Liver (tissue), 9 donors: Measurements from ENCODE around the gene HMGA1. TPM values are rescaled to one million over a fixed set of nuclear protein-coding genes. Genes with fewer than 3 reads are reported as not detected.

Source experiments
- DNase-seq: peaks from one replicate; pipeline ENCODE4 v3.0.0-alpha.2; 2017; ENCODE audit warnings: low spot score
- H3K27ac ChIP-seq, 2 donors: one replicate each; pipeline ENCODE4 v1.7.0; 2013; ENCODE audit warnings: inconsistent platforms in 2 of 2, low read length in 2 of 2, control low read depth in 1 of 2, low read depth in 1 of 2, mild to moderate bottlenecking in 1 of 2
- H3K27me3 ChIP-seq, 4 donors: one replicate each; pipeline versions ENCODE4 v1.6.1 to v1.7.0; 2013; ENCODE audit warnings: low read length in 3 of 4, inconsistent platforms in 1 of 4, mild to moderate bottlenecking in 1 of 4, moderate library complexity in 1 of 4; ENCODE audit not compliant: control insufficient read depth in 4 of 4, insufficient read depth in 4 of 4
- H3K36me3 ChIP-seq, 4 donors: one replicate each; pipeline versions ENCODE4 v1.6.1 to v1.7.0; 2013; ENCODE audit warnings: low read length in 3 of 4, mild to moderate bottlenecking in 3 of 4, low read depth in 1 of 4, moderate library complexity in 1 of 4; ENCODE audit not compliant: control insufficient read depth in 4 of 4, insufficient read depth in 3 of 4
- H3K4me1 ChIP-seq, 4 donors: one replicate each; pipeline versions ENCODE4 v1.6.1 to v1.7.0; 2013; ENCODE audit warnings: low read length in 3 of 4, mild to moderate bottlenecking in 3 of 4, moderate library complexity in 1 of 4; ENCODE audit not compliant: control insufficient read depth in 4 of 4, insufficient read depth in 4 of 4
- H3K4me3 ChIP-seq, 3 donors: one replicate each; pipeline versions ENCODE4 v1.6.1 to v1.7.0; 2013; ENCODE audit warnings: low read length in 3 of 3, control low read depth in 1 of 3, low read depth in 1 of 3, mild to moderate bottlenecking in 1 of 3
- H3K9ac ChIP-seq, 2 donors: one replicate each; pipeline ENCODE4 v1.7.0; 2013; ENCODE audit warnings: low read length in 2 of 2, mild to moderate bottlenecking in 2 of 2, moderate library complexity in 2 of 2, control low read depth in 1 of 2, low read depth in 1 of 2
- H3K9me3 ChIP-seq, 4 donors: one replicate each; pipeline versions ENCODE4 v1.6.1 to v1.7.0; 2013; ENCODE audit warnings: low read length in 3 of 4; ENCODE audit not compliant: control insufficient read depth in 4 of 4
- EGR1 ChIP-seq, 2 donors: IDR thresholded peaks; 2 replicates each; pipeline ENCODE4 v1.6.1; 2016 to 2018; ENCODE audit warnings: antibody characterized with exemption in 2 of 2, low read depth in 2 of 2
- FOXA1 ChIP-seq: IDR thresholded peaks from 2 replicates; pipeline ENCODE4 v1.6.1; 2016; ENCODE audit warnings: antibody characterized with exemption
- FOXA2 ChIP-seq: IDR thresholded peaks from 2 replicates; pipeline ENCODE4 v1.6.1; 2016; ENCODE audit warnings: antibody characterized with exemption
- GABPA ChIP-seq, 2 donors: IDR thresholded peaks in 1 of 2; conservative IDR thresholded peaks in 1 of 2; 2 replicates each; pipeline ENCODE4 v1.6.1; 2016; ENCODE audit warnings: antibody characterized with exemption in 2 of 2, mild to moderate bottlenecking in 1 of 2, moderate library complexity in 1 of 2
- HNF4A ChIP-seq, 2 donors: conservative IDR thresholded peaks; 2 replicates each; pipeline ENCODE4 v1.6.1; 2016; ENCODE audit warnings: antibody characterized with exemption in 2 of 2, mild to moderate bottlenecking in 2 of 2
- HNF4G ChIP-seq: IDR thresholded peaks from 2 replicates; pipeline ENCODE4 v1.6.1; 2016; ENCODE audit warnings: antibody characterized with exemption
- JUND ChIP-seq, 2 donors: IDR thresholded peaks; 2 replicates each; pipeline ENCODE4 v1.6.1; 2016; ENCODE audit warnings: antibody characterized with exemption in 2 of 2
- NR2F2 ChIP-seq: IDR thresholded peaks from 2 replicates; pipeline ENCODE4 v1.6.1; 2016; ENCODE audit warnings: antibody characterized with exemption
- RAD21 ChIP-seq, 2 donors: IDR thresholded peaks; 2 replicates each; pipeline ENCODE4 v1.6.1; 2016; ENCODE audit warnings: antibody characterized with exemption in 2 of 2, mild to moderate bottlenecking in 2 of 2
- RXRA ChIP-seq, 2 donors: IDR thresholded peaks; 2 replicates each; pipeline ENCODE4 v1.6.1; 2017 to 2018; ENCODE audit warnings: antibody characterized with exemption in 2 of 2, mild to moderate bottlenecking in 1 of 2
- SP1 ChIP-seq: IDR thresholded peaks from 2 replicates; pipeline ENCODE4 v1.6.1; 2018; ENCODE audit warnings: antibody characterized with exemption, mild to moderate bottlenecking
- TAF1 ChIP-seq: conservative IDR thresholded peaks from 2 replicates; pipeline ENCODE4 v1.6.1; 2016; ENCODE audit warnings: antibody characterized with exemption, mild to moderate bottlenecking
- WGBS: extraction: QIAGEN DNeasy Blood & Tissue Kit; methylation state at CpG from one replicate; pipeline ENCODE4 v1.1.7; 2013; 5-methylcytosine and 5-hydroxymethylcytosine counted together
- polyA plus RNA-seq, 2 donors: library from polyadenylated mRNA; stranded (reverse) in 1 of 2; unstranded in 1 of 2; fragments of 200-250 nt in 1 of 2; fragments of >200 nt in 1 of 2; fragmentation: Nextera tagmentation in 1 of 2; extraction: Ambion mirVana in 1 of 2; gene quantifications; one replicate each; pipeline versions ENCODE4 v1.2.1 to v1.2.3, GENCODE V29; 2013 to 2015
- total RNA-seq, 2 donors: library from RNA; depleted of rRNA; stranded (reverse); fragments of >200 nt; gene quantifications; one replicate each; pipeline ENCODE4 v1.2.3, GENCODE V29; 2014
- TF ChIP-seq, protein P1 (sequence below): IDR thresholded peaks from 2 replicates; pipeline ENCODE4 v1.6.1; 2016; ENCODE audit warnings: antibody characterized with exemption
- TF ChIP-seq, protein P2 (sequence below): fragments of 150-350 bp; IDR thresholded peaks from 2 replicates; pipeline ENCODE4 v1.5.1; 2017; ENCODE audit warnings: improper control_type of control experiment, low read depth, low read length; ENCODE audit not compliant: missing input control
- TF ChIP-seq, protein P3 (sequence below): IDR thresholded peaks from 2 replicates; pipeline ENCODE4 v1.6.1; 2016; ENCODE audit warnings: antibody characterized with exemption, mild to moderate bottlenecking
- TF ChIP-seq, protein P4 (sequence below): IDR thresholded peaks from 2 replicates; pipeline ENCODE4 v1.6.1; 2016; ENCODE audit warnings: antibody characterized with exemption
- TF ChIP-seq, protein P5 (sequence below): IDR thresholded peaks from 2 replicates; pipeline ENCODE4 v1.6.1; 2016; ENCODE audit warnings: antibody characterized with exemption
- donor health status: healthy.
- donor health status: healthy.
- donor health status: healthy.
- donor health status: healthy.
- donor health status: healthy.

The HMGA1 gene
- total and polyA plus RNA-seq, 4 donors: 4.2 to 118 (median 8.5) TPM

DNA sequence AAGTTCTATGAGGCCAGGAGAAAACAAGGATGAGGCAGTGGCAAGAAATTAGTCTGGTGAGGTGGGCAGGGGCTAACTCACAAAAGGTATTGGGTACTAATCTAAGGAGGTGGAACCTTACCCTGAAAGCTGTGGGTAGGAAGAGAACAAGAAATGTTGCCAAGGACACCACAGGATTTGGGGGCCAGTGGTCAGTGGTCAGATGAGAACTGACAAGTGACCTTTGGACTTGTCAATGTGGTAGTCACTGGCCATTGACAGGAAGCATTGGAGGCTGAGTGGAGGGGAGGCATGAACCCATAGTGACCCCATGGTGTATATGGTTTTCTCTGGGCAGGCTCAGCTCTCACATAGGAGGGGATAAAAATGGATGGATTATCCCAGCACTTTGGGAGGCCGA lies 37.5 kb downstream of the HMGA1 start:
- WGBS: 98% methylated on average over 1 of the region's 1 CpG
- Histone ChIP-seq H3K4me3 (no peak overlapping the region), H3K27ac (no peak overlapping the region)

More for the DNA sequence above, 37.5 kb downstream of the HMGA1 start:
- H3K4me1 ChIP-seq: peaks cover 4 to 11% (median 7%) of the 10 kb centered on the region in 4 donors
- H3K27me3 ChIP-seq: no peaks in the 10 kb centered on the region
- H3K9me3 ChIP-seq: no peaks in the 10 kb centered on the region
- H3K9ac ChIP-seq: no peak overlapping the region
- H3K36me3 ChIP-seq: peaks cover 0 to 3% (median 0%) of the 10 kb centered on the region in 4 donors
- TF ChIP-seq SP1: no peak
- TF ChIP-seq, protein P1, sequence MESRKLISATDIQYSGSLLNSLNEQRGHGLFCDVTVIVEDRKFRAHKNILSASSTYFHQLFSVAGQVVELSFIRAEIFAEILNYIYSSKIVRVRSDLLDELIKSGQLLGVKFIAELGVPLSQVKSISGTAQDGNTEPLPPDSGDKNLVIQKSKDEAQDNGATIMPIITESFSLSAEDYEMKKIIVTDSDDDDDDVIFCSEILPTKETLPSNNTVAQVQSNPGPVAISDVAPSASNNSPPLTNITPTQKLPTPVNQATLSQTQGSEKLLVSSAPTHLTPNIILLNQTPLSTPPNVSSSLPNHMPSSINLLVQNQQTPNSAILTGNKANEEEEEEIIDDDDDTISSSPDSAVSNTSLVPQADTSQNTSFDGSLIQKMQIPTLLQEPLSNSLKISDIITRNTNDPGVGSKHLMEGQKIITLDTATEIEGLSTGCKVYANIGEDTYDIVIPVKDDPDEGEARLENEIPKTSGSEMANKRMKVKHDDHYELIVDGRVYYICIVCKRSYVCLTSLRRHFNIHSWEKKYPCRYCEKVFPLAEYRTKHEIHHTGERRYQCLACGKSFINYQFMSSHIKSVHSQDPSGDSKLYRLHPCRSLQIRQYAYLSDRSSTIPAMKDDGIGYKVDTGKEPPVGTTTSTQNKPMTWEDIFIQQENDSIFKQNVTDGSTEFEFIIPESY: no peak
- TF ChIP-seq, protein P2, sequence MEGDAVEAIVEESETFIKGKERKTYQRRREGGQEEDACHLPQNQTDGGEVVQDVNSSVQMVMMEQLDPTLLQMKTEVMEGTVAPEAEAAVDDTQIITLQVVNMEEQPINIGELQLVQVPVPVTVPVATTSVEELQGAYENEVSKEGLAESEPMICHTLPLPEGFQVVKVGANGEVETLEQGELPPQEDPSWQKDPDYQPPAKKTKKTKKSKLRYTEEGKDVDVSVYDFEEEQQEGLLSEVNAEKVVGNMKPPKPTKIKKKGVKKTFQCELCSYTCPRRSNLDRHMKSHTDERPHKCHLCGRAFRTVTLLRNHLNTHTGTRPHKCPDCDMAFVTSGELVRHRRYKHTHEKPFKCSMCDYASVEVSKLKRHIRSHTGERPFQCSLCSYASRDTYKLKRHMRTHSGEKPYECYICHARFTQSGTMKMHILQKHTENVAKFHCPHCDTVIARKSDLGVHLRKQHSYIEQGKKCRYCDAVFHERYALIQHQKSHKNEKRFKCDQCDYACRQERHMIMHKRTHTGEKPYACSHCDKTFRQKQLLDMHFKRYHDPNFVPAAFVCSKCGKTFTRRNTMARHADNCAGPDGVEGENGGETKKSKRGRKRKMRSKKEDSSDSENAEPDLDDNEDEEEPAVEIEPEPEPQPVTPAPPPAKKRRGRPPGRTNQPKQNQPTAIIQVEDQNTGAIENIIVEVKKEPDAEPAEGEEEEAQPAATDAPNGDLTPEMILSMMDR: no peak
- TF ChIP-seq, protein P3, sequence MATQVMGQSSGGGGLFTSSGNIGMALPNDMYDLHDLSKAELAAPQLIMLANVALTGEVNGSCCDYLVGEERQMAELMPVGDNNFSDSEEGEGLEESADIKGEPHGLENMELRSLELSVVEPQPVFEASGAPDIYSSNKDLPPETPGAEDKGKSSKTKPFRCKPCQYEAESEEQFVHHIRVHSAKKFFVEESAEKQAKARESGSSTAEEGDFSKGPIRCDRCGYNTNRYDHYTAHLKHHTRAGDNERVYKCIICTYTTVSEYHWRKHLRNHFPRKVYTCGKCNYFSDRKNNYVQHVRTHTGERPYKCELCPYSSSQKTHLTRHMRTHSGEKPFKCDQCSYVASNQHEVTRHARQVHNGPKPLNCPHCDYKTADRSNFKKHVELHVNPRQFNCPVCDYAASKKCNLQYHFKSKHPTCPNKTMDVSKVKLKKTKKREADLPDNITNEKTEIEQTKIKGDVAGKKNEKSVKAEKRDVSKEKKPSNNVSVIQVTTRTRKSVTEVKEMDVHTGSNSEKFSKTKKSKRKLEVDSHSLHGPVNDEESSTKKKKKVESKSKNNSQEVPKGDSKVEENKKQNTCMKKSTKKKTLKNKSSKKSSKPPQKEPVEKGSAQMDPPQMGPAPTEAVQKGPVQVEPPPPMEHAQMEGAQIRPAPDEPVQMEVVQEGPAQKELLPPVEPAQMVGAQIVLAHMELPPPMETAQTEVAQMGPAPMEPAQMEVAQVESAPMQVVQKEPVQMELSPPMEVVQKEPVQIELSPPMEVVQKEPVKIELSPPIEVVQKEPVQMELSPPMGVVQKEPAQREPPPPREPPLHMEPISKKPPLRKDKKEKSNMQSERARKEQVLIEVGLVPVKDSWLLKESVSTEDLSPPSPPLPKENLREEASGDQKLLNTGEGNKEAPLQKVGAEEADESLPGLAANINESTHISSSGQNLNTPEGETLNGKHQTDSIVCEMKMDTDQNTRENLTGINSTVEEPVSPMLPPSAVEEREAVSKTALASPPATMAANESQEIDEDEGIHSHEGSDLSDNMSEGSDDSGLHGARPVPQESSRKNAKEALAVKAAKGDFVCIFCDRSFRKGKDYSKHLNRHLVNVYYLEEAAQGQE: no peak
- no peak for TF ChIP-seq RAD21 (IDR thresholded peaks at IDR 0.05)
- TF ChIP-seq RXRA (IDR thresholded peaks at IDR 0.05): no peak
- no peak for TF ChIP-seq EGR1 (IDR thresholded peaks at IDR 0.05; ENCODE audit: low read depth in 2 of 2)
- no peak for TF ChIP-seq JUND (IDR thresholded peaks at IDR 0.05)
- TF ChIP-seq FOXA1: no peak
- TF ChIP-seq GABPA (IDR thresholded peaks at IDR 0.05 in 1 of 2, conservative IDR thresholded peaks at IDR 0.05 in 1 of 2): no peak
- TF ChIP-seq, protein P4, sequence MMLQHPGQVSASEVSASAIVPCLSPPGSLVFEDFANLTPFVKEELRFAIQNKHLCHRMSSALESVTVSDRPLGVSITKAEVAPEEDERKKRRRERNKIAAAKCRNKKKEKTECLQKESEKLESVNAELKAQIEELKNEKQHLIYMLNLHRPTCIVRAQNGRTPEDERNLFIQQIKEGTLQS: no peak
- TF ChIP-seq NR2F2: no peak
- no peak for TF ChIP-seq HNF4A (conservative IDR thresholded peaks at IDR 0.05)
- no peak for TF ChIP-seq TAF1
- TF ChIP-seq, protein P5, sequence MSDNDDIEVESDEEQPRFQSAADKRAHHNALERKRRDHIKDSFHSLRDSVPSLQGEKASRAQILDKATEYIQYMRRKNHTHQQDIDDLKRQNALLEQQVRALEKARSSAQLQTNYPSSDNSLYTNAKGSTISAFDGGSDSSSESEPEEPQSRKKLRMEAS: no peak
- no peak for TF ChIP-seq HNF4G
- no peak for TF ChIP-seq FOXA2
- DNase-seq: no peak
